Transverse colon (tissue), 4 donors: Measurements from ENCODE around the gene CDH13. TPM values are rescaled to one million over a fixed set of nuclear protein-coding genes. Genes with fewer than 3 reads are reported as not detected.

Experiments used
- DNase-seq: peaks from one replicate; pipeline ENCODE4 v3.0.0-alpha.2; 2019
- H3K27ac ChIP-seq, 4 donors: fragments of 200-600 bp; sonication (generic); 2 replicates each; pipeline ENCODE4 v1.5.1; 2016 to 2018; ENCODE audit warnings: inconsistent platforms in 4 of 4
- H3K27me3 ChIP-seq: fragments of 200-600 bp; sonication (generic); 2 replicates; pipeline ENCODE4 v1.5.1; 2017; ENCODE audit warnings: inconsistent platforms
- H3K36me3 ChIP-seq, 4 donors: fragments of 200-600 bp; sonication (generic); 2 replicates each; pipeline ENCODE4 v1.5.1; 2017 to 2019; ENCODE audit warnings: inconsistent platforms in 4 of 4
- H3K4me1 ChIP-seq, 4 donors: fragments of 200-600 bp; sonication (generic); 2 replicates each; pipeline ENCODE4 v1.5.1; 2017 to 2020; ENCODE audit warnings: inconsistent platforms in 4 of 4
- H3K4me3 ChIP-seq, 4 donors: fragments of 200-600 bp; sonication (generic); 1 replicate in 1 of 4; 2 replicates in 3 of 4; pipeline versions ENCODE4 v1.5.1 to v1.6.1; 2017 to 2019; ENCODE audit warnings: inconsistent platforms in 4 of 4
- H3K9me3 ChIP-seq, 2 donors: fragments of 200-600 bp; sonication (generic); 2 replicates each; pipeline ENCODE4 v1.5.1; 2017 to 2019; ENCODE audit warnings: inconsistent platforms in 2 of 2
- CTCF ChIP-seq, 5 experiments: fragments of 200-600 bp in 3 of 5; fragments of 450-650 bp in 2 of 5; sonication (generic) in 3 of 5; IDR thresholded peaks; 1 replicate in 2 of 5; 2 replicates in 3 of 5; pipeline ENCODE4 v1.5.1; 2016 to 2017; ENCODE audit warnings: antibody characterized with exemption in 5 of 5, inconsistent platforms in 3 of 5, mild to moderate bottlenecking in 2 of 5, moderate library complexity in 1 of 5
- EP300 ChIP-seq: sonication (generic); formaldehyde crosslinking; IDR thresholded peaks from one replicate; pipeline ENCODE4 v1.6.1; 2017; ENCODE audit warnings: antibody characterized with exemption, low read depth
- POLR2A ChIP-seq: fragments of 450-650 bp; IDR thresholded peaks from one replicate; pipeline ENCODE4 v1.6.1; 2016; ENCODE audit warnings: antibody characterized with exemption, mild to moderate bottlenecking, moderate library complexity
- POLR2AphosphoS5 ChIP-seq, 3 donors: sonication (generic); formaldehyde crosslinking; IDR thresholded peaks; one replicate each; pipeline ENCODE4 v1.6.1; 2016; ENCODE audit warnings: antibody characterized with exemption in 3 of 3
- WGBS, 2 donors: methylation state at CpG; one replicate each; pipeline ENCODE4 v1.1.5; 2018; ENCODE audit warnings: low coverage in 1 of 2; 5-methylcytosine and 5-hydroxymethylcytosine counted together
- in situ Hi-C, 4 donors: fragments of 200-750 bp; cut with MboI; loops; one replicate each; pipeline versions ENCODE4 v1.15.0 to v1.15.1; 2017; ENCODE audit warnings: low sequenced_read_pairs in 3 of 4, low pct_ligation_motif_present in 1 of 4, low pct_unique_long_range_greater_than_20kb in 1 of 4
- intact Hi-C: fragments of 100-400 bp; cut with DNase I; formaldehyde crosslinking; loops from one replicate; pipeline ENCODE4 v1.15.1; 2023; ENCODE audit warnings: low total_unique reads
- total RNA-seq, 4 donors: library from RNA; depleted of rRNA; stranded (reverse); fragments of >200 nt; gene quantifications; one replicate each; pipeline ENCODE4 v1.1.0, GENCODE V29; 2016

Gene CDH13
- total RNA-seq, 4 donors from 2014 or later, result 3.8 to 28.1 (median 5.8) TPM

GRCh38 chr16:82671741-82672140 lies 45.0 kb downstream of the CDH13 start:
- TF ChIP-seq EP300 (no peak), CTCF (IDR thresholded peaks at IDR 0.05) (peak in 3 of 5 experiments; percentile 14 to 40 (median 33)), POLR2AphosphoS5 (IDR thresholded peaks at IDR 0.05) (no peak)
- Histone ChIP-seq H3K27me3 (no peaks in the 10 kb centered on the region), H3K9me3 (no peaks in the 10 kb centered on the region), H3K4me1 (no peaks in the 10 kb centered on the region), H3K4me3 (no peak overlapping the region), H3K27ac (no peak overlapping the region), H3K36me3 (no peaks in the 10 kb centered on the region)
- peak; percentile 17 for DNase-seq
- in situ Hi-C loops (no loop called here), intact Hi-C loops (no loop called here)
- 78 to 97% methylated on average over 3 of the region's 3 CpGs for WGBS, 2 donors

- Histone ChIP-seq H3K36me3 (no peaks in the 10 kb centered on the region), H3K4me3 (no peak overlapping the region), H3K27ac (no peak overlapping the region), H3K9me3 (no peaks in the 10 kb centered on the region), H3K4me1 (no peaks in the 10 kb centered on the region), H3K27me3 (no peaks in the 10 kb centered on the region)
- TF ChIP-seq CTCF (IDR thresholded peaks at IDR 0.05) (no peak), EP300 (no peak), POLR2A (no peak), POLR2AphosphoS5 (IDR thresholded peaks at IDR 0.05) (no peak)
- no peak for DNase-seq
- in situ Hi-C loops (no loop called here), intact Hi-C loops (no loop called here)
- 95 to 100% methylated on average over 2 to 3 of the region's 3 CpGs for WGBS, 2 donors
Observed at GRCh38 chr16:82672676-82673075, 45.9 kb downstream of the CDH13 start.

- no peaks in the 10 kb centered on the region for H3K27me3 ChIP-seq
- 56 to 66% methylated on average over 3 of the region's 3 CpGs for WGBS, 2 donors
- intact Hi-C loops, result no loop called here
- no peaks in the 10 kb centered on the region for H3K36me3 ChIP-seq
- no peaks in the 10 kb centered on the region for H3K4me1 ChIP-seq
- H3K9me3 ChIP-seq, result no peaks in the 10 kb centered on the region
- H3K27ac ChIP-seq, result no peak overlapping the region
- in situ Hi-C loops, result no loop called here
- TF ChIP-seq EP300, result no peak
- no peak for TF ChIP-seq POLR2A
- TF ChIP-seq POLR2AphosphoS5 (IDR thresholded peaks at IDR 0.05), result no peak
- TF ChIP-seq CTCF (IDR thresholded peaks at IDR 0.05), result no peak
- H3K4me3 ChIP-seq, result no peak overlapping the region
- no peak for DNase-seq
Observed at GRCh38 chr16:82675300-82675699, 48.5 kb downstream of the CDH13 start.

GRCh38 chr16:82681592-82681991 lies 54.8 kb downstream of the CDH13 start:
- intact Hi-C loops, result loop anchor here (1.0 kb wide), 1 partner anchor 22 kb away; no protein-coding TSS in a partner anchor
- no peaks in the 10 kb centered on the region for H3K27me3 ChIP-seq
- H3K4me3 ChIP-seq, result no peak overlapping the region
- no peak for DNase-seq
- no peaks in the 10 kb centered on the region for H3K36me3 ChIP-seq
- no peaks in the 10 kb centered on the region for H3K4me1 ChIP-seq
- in situ Hi-C loops, result no loop called here
- 80 to 84% methylated on average over 4 to 11 of the region's 11 CpGs for WGBS, 2 donors
- no peak overlapping the region for H3K27ac ChIP-seq
- TF ChIP-seq EP300 (no peak), POLR2AphosphoS5 (IDR thresholded peaks at IDR 0.05) (no peak), CTCF (IDR thresholded peaks at IDR 0.05) (no peak), POLR2A (no peak)
- H3K9me3 ChIP-seq, result no peaks in the 10 kb centered on the region
